Body of pancreas (tissue), 4 donors: ENCODE measurements around the gene NVL. TPM values are rescaled to one million over a fixed set of nuclear protein-coding genes. Genes with fewer than 3 reads are reported as not detected.
"Not testable (repeated sequence)": the region's sequence is repeated elsewhere in the genome, so short reads cannot be mapped to it uniquely, and the experiment has no call there.

Experiments
- ATAC-seq: fragments of 150-250 bp; one replicate; pipeline ENCODE4 v1.9.1; 2016
- DNase-seq, 4 donors: peaks; one replicate each; pipeline ENCODE4 v3.0.0-alpha.2; 2019
- H3K27ac ChIP-seq, 4 donors: fragments of 200-600 bp; sonication (generic); 1 replicate in 3 of 4; 2 replicates in 1 of 4; pipeline versions ENCODE4 v1.5.1 to v1.6.1; 2016 to 2019; ENCODE audit warnings: mild to moderate bottlenecking in 1 of 4, mixed read lengths in 1 of 4, moderate library complexity in 1 of 4
- H3K27me3 ChIP-seq, 2 donors: fragments of 200-600 bp; sonication (generic); one replicate each; pipeline ENCODE4 v1.6.0; 2016; ENCODE audit warnings: mild to moderate bottlenecking in 1 of 2
- H3K36me3 ChIP-seq, 2 donors: fragments of 200-600 bp; sonication (generic); replicated peaks in 1 of 2; 2 replicates each; pipeline ENCODE4 v1.5.1; 2016; ENCODE audit warnings: low read depth in 2 of 2; ENCODE audit not compliant: insufficient read depth in 1 of 2
- H3K4me1 ChIP-seq: fragments of 200-600 bp; sonication (generic); one replicate; pipeline ENCODE4 v1.6.0; 2016
- H3K4me3 ChIP-seq, 2 donors: fragments of 200-600 bp; sonication (generic); 1 replicate in 1 of 2; 2 replicates in 1 of 2; pipeline ENCODE4 v1.5.1; 2016 to 2019
- H3K9me3 ChIP-seq, 3 donors: fragments of 200-600 bp; sonication (generic); 1 replicate in 2 of 3; 2 replicates in 1 of 3; pipeline ENCODE4 v1.5.1; 2016
- CTCF ChIP-seq, 7 experiments: fragments of 450-650 bp in 4 of 7; fragments of 200-600 bp in 3 of 7; sonication (generic) in 3 of 7; IDR thresholded peaks; one replicate each; pipeline ENCODE4 v1.5.1; 2016 to 2019; ENCODE audit warnings: antibody characterized with exemption in 7 of 7
- POLR2A ChIP-seq, 3 donors: fragments of 450-650 bp; IDR thresholded peaks; one replicate each; pipeline ENCODE4 v1.6.1; 2016; ENCODE audit warnings: antibody characterized with exemption in 3 of 3, mild to moderate bottlenecking in 2 of 3
- WGBS, 2 donors: methylation state at CpG; one replicate each; pipeline ENCODE4 v1.1.5; 2017; 5-methylcytosine and 5-hydroxymethylcytosine counted together
- intact Hi-C: fragments of 100-400 bp; cut with DNase I; formaldehyde crosslinking; loops from one replicate; pipeline ENCODE4 v1.15.1; 2023
- total RNA-seq, 2 donors: library from RNA; depleted of rRNA; stranded (reverse); fragments of >200 nt; gene quantifications; one replicate each; pipeline ENCODE4 v1.1.0, GENCODE V29; 2016

The NVL gene
- total RNA-seq, 2 donors from 2014 or later = 24.6 to 31.0 TPM

GRCh38 chr1:224328644-224329043 is 1.3 kb downstream of the NVL start:
- no peak for DNase-seq
- H3K27ac ChIP-seq = no peak overlapping the region
- H3K36me3 ChIP-seq = no peaks in the 10 kb centered on the region
- intact Hi-C loops = loop anchor here (10.0 kb wide), 1 partner anchor 144 kb away; the partner anchor contains the start of gene DEGS1
- no peaks in the 10 kb centered on the region for H3K27me3 ChIP-seq
- TF ChIP-seq CTCF (IDR thresholded peaks at IDR 0.05) (no peak), POLR2A (IDR thresholded peaks at IDR 0.05) (no peak)
- no peak for ATAC-seq
- peaks cover 37% of the 10 kb centered on the region for H3K4me1 ChIP-seq
- no peaks in the 10 kb centered on the region for H3K9me3 ChIP-seq
- no peak overlapping the region for H3K4me3 ChIP-seq
- 64 to 69% methylated on average over 6 of the region's 6 CpGs for WGBS, 2 donors

GRCh38 chr1:224325959-224326358 is 4.0 kb downstream of the NVL start:
- DNase-seq (no peak), ATAC-seq (no peak)
- no peak for TF ChIP-seq POLR2A (IDR thresholded peaks at IDR 0.05)
- no peak for TF ChIP-seq CTCF (IDR thresholded peaks at IDR 0.05)
- no peaks in the 10 kb centered on the region for H3K9me3 ChIP-seq
- H3K4me3 ChIP-seq = no peak overlapping the region
- peaks cover 33% of the 10 kb centered on the region for H3K4me1 ChIP-seq
- H3K27me3 ChIP-seq = no peaks in the 10 kb centered on the region
- H3K27ac ChIP-seq = no peak overlapping the region
- H3K36me3 ChIP-seq = no peaks in the 10 kb centered on the region
- intact Hi-C loops = loop anchor here (10.0 kb wide), 1 partner anchor 141 kb away; the partner anchor contains the start of gene DEGS1
- WGBS, 2 donors = 18 to 38% methylated on average over 1 of the region's 1 CpG

- no peak for ATAC-seq
- Histone ChIP-seq H3K36me3 (peaks cover 0 to 2% of the 10 kb centered on the region in 2 donors), H3K27me3 (no peaks in the 10 kb centered on the region), H3K4me3 (no peak overlapping the region), H3K4me1 (peaks cover 10% of the 10 kb centered on the region), H3K27ac (no peak overlapping the region), H3K9me3 (no peaks in the 10 kb centered on the region)
- intact Hi-C loops = loop anchor here (10.0 kb wide), 1 partner anchor 137 kb away; the partner anchor contains the start of gene DEGS1
- 97 to 100% methylated on average over 2 of the region's 2 CpGs for WGBS, 2 donors
- no peak for TF ChIP-seq POLR2A (IDR thresholded peaks at IDR 0.05)
- no peak for TF ChIP-seq CTCF (IDR thresholded peaks at IDR 0.05)
- no peak for DNase-seq
Measured at GRCh38 chr1:224321706-224322105, 8.3 kb downstream of the NVL start.

DNA sequence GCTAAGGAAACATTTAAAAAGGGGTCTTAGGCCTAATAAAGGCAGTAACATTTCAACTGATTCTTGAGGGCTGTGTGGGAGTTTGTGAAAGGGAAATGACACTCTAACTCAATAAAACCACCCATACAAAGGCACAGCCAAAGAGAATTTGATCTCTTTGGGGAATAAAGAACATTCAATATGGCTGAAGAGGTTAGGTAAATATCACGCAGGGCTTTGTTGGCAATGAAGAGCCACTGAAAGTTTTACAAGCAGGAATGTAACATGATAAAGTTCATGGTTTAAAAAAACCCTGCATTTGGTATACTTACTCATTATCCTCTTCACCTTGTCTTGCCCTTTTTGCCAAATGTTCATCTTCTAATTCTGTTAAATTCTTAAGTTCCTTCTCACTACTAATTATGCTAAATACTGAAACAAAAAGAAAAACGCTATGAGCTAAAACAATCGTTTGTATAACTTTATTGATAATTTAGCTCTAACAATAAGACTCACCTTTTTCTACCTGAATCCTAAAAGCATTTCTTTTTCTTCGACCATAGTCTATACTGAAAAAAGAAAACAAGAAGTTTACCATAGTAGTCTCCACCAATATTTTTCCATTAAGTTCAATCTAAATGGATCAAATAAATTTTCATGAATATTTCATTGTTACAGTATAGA is 12.5 kb downstream of the NVL start:
- TF ChIP-seq POLR2A (IDR thresholded peaks at IDR 0.05) (no peak), CTCF (IDR thresholded peaks at IDR 0.05) (no peak)
- ATAC-seq (no peak), DNase-seq (no peak)
- H3K27ac ChIP-seq = no peak overlapping the region
- no peak overlapping the region for H3K4me3 ChIP-seq
- H3K27me3 ChIP-seq = no peaks in the 10 kb centered on the region
- peaks cover 5% of the 10 kb centered on the region for H3K4me1 ChIP-seq
- intact Hi-C loops = no loop called here
- peaks cover 0 to 5% of the 10 kb centered on the region in 2 donors for H3K36me3 ChIP-seq
- H3K9me3 ChIP-seq = no peaks in the 10 kb centered on the region
- WGBS, 2 donors = 66 to 71% methylated on average over 4 of the region's 4 CpGs

DNA sequence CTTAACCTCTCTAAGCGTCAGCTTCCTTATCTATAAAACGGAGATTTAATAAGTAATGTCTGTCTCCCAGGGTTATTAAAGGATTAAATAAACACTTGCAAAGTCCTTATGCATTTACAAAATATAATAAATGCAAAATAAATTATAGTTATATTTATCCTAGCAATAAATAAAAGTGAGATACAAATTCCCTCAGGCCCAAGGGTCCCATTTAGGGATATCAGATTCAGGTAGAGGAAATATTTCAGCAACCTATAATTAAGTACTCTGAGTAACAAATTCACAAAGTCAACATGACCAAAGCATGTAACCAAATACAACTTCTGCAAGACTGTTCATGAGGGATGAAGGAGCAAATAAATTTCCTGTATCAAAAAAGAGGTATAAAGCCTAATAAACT is 17.9 kb downstream of the NVL start:
- Histone ChIP-seq H3K27ac (no peak overlapping the region), H3K9me3 (no peaks in the 10 kb centered on the region), H3K36me3 (peaks cover 0 to 13% of the 10 kb centered on the region in 2 donors), H3K27me3 (no peaks in the 10 kb centered on the region), H3K4me3 (no peak overlapping the region), H3K4me1 (no peaks in the 10 kb centered on the region)
- WGBS, 2 donors = 52 to 57% methylated on average over 2 of the region's 2 CpGs
- DNase-seq = no peak
- TF ChIP-seq CTCF (IDR thresholded peaks at IDR 0.05) (no peak), POLR2A (IDR thresholded peaks at IDR 0.05) (no peak)
- no peak for ATAC-seq
- intact Hi-C loops = no loop called here

DNA sequence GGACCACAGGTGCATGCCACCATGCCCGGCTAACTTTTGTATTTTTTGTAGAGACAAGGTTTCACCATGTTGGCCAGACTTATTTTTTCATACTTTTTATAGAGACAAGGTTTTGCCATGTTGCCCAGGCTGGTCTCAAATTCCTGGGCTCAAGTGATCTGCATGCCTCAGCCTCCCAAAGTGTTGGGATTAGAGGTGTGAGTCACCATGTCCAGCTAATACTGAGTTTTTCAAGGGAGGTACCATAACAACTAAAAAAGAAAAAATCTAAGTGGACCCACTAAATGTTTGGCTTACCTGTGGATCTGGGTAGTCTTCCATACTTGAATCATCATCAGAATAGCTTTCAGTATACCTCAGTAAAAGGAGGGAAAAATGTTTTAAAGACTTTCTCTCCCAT is 18.5 kb downstream of the NVL start:
- H3K36me3 ChIP-seq = peaks cover 0 to 13% of the 10 kb centered on the region in 2 donors
- 90 to 100% methylated on average over 1 of the region's 1 CpG for WGBS, 2 donors
- intact Hi-C loops = not testable (repeated sequence)

More for the DNA sequence above, 18.5 kb downstream of the NVL start:
- not testable (repeated sequence) for H3K27me3 ChIP-seq, H3K4me3 ChIP-seq, ATAC-seq, H3K9me3 ChIP-seq, H3K27ac ChIP-seq, H3K4me1 ChIP-seq, DNase-seq
